Pons (tissue), 1 donor: ENCODE data around the gene IQSEC1.

Source experiments
- DNase-seq: peaks from one replicate; pipeline ENCODE4 v3.0.0-alpha.2; 2016; ENCODE audit warnings: low spot score

The IQSEC1 gene

GRCh38 chr3:12985148-12985547 lies 88.1 kb downstream of the IQSEC1 start:
- no peak for DNase-seq

GRCh38 chr3:12984023-12984823 lies 89.0 kb downstream of the IQSEC1 start:
- DNase-seq = peak; percentile 88

- DNase-seq = no peak
Measured at GRCh38 chr3:12983319-12983718, 89.9 kb downstream of the IQSEC1 start.

- no peak for DNase-seq
Measured at GRCh38 chr3:12982619-12983101, 90.6 kb downstream of the IQSEC1 start.

- no peak for DNase-seq
Measured at GRCh38 chr3:12981306-12982275, 91.6 kb downstream of the IQSEC1 start.

GRCh38 chr3:12980596-12981290 lies 92.5 kb downstream of the IQSEC1 start:
- no peak for DNase-seq

GRCh38 chr3:12979947-12980487 lies 93.2 kb downstream of the IQSEC1 start:
- DNase-seq = no peak

GRCh38 chr3:12979151-12979946 lies 93.9 kb downstream of the IQSEC1 start:
- no peak for DNase-seq

GRCh38 chr3:12978682-12979081 lies 94.5 kb downstream of the IQSEC1 start:
- no peak for DNase-seq

- no peak for DNase-seq
Measured at GRCh38 chr3:12977117-12977808, 96.0 kb downstream of the IQSEC1 start.

- DNase-seq = no peak
Measured at GRCh38 chr3:12975748-12976522, 97.3 kb downstream of the IQSEC1 start.

- no peak for DNase-seq
Measured at GRCh38 chr3:12974819-12975218, 98.4 kb downstream of the IQSEC1 start.

- no peak for DNase-seq
Measured at GRCh38 chr3:12974334-12974733, 98.9 kb downstream of the IQSEC1 start.

GRCh38 chr3:12973827-12974226 lies 99.4 kb downstream of the IQSEC1 start:
- DNase-seq = no peak

GRCh38 chr3:12972781-12973702 lies 100.2 kb downstream of the IQSEC1 start:
- no peak for DNase-seq

GRCh38 chr3:12972043-12972442 lies 101.2 kb downstream of the IQSEC1 start:
- DNase-seq = no peak

- DNase-seq = no peak
Measured at GRCh38 chr3:12970684-12971083, 102.5 kb downstream of the IQSEC1 start.

- peak; percentile 37 for DNase-seq
Measured at GRCh38 chr3:12969486-12969885, 103.7 kb downstream of the IQSEC1 start.
